ENCODE results near the gene OPN1SW.

DNA sequence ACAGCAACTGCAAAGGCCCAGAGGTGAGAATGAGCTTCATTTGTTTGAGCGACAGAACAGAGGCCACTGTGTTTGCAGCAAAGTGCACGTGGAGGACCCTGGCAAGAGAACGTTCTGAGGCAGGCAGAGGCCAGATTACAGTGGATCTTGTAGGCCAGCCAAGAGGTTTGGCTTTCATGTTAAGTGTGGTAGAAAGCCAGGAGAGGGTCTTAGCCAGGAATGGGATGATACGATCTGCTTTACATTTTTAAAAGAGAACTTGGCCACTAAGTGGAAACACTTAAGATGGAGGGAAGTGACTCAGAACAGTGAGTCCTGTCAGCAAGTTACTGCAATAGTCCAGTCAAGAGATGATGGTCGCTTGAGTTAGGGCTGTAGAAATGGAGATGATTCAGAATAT is 20.7 kb upstream of the OPN1SW start:
- TF ChIP-seq EZH2 (IDR thresholded peaks at IDR 0.05; ENCODE audit: borderline replicate concordance, low read depth, low read length) (no peak), GABPA (tag; conservative IDR thresholded peaks at IDR 0.05; ENCODE audit: low read depth) (no peak), ZNF707 (CRISPR knock-in tag; conservative IDR thresholded peaks at IDR 0.05) (no peak), ZNF436 (CRISPR knock-in tag; IDR thresholded peaks at IDR 0.05) (no peak)
- TF ChIP-seq, protein P1, sequence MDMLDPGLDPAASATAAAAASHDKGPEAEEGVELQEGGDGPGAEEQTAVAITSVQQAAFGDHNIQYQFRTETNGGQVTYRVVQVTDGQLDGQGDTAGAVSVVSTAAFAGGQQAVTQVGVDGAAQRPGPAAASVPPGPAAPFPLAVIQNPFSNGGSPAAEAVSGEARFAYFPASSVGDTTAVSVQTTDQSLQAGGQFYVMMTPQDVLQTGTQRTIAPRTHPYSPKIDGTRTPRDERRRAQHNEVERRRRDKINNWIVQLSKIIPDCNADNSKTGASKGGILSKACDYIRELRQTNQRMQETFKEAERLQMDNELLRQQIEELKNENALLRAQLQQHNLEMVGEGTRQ (CRISPR knock-in tag; IDR thresholded peaks at IDR 0.05), result no peak
- TF ChIP-seq, protein P2, sequence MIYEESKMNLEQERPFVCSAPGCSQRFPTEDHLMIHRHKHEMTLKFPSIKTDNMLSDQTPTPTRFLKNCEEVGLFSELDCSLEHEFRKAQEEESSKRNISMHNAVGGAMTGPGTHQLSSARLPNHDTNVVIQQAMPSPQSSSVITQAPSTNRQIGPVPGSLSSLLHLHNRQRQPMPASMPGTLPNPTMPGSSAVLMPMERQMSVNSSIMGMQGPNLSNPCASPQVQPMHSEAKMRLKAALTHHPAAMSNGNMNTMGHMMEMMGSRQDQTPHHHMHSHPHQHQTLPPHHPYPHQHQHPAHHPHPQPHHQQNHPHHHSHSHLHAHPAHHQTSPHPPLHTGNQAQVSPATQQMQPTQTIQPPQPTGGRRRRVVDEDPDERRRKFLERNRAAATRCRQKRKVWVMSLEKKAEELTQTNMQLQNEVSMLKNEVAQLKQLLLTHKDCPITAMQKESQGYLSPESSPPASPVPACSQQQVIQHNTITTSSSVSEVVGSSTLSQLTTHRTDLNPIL (CRISPR knock-in tag; IDR thresholded peaks at IDR 0.05), result no peak

All from K562 (cell line).